Calu3 (cell line): ENCODE data around the gene ITGA11. TPM values are rescaled to one million over a fixed set of nuclear protein-coding genes. Genes with fewer than 3 reads are reported as not detected.
A peak's percentile ranks its signal among the peaks of the same experiment; 100 is the strongest.

Source experiments
- BruUV-seq: library from RNA; stranded (reverse); fragments of 400-500 nt; replicated peaks from 2 replicates; lab custom pipeline; 2021; lab: Mats Ljungman, UMichigan
- CTCF ChIA-PET: fragments of 300-600 bp; sonication (Branson Sonifier 250); formaldehyde crosslinking; loops from one replicate; lab custom pipeline; 2022; ENCODE audit warnings: antibody characterized with exemption; lab: Charles Lee
- DNase-seq: peaks from one replicate; pipeline ENCODE4 v3.0.0; 2022
- H3K27ac Mint-ChIP-seq: one replicate; pipeline ENCODE4 v1.8.0; 2022; ENCODE audit warnings: mixed read lengths; ENCODE audit not compliant: unreplicated experiment
- H3K27me3 Mint-ChIP-seq: one replicate; pipeline ENCODE4 v1.8.0; 2022; ENCODE audit warnings: mixed read lengths; ENCODE audit not compliant: unreplicated experiment
- H3K36me3 Mint-ChIP-seq: one replicate; pipeline ENCODE4 v1.8.0; 2022; ENCODE audit warnings: mild to moderate bottlenecking, moderate library complexity, mixed read lengths; ENCODE audit not compliant: insufficient read depth, unreplicated experiment
- H3K4me1 Mint-ChIP-seq: one replicate; pipeline ENCODE4 v1.8.0; 2022; ENCODE audit warnings: mild to moderate bottlenecking, low read depth, mixed read lengths; ENCODE audit not compliant: unreplicated experiment
- H3K4me3 Mint-ChIP-seq: one replicate; pipeline ENCODE4 v1.8.0; 2022; ENCODE audit warnings: mild to moderate bottlenecking, low read depth, moderate library complexity, mixed read lengths; ENCODE audit not compliant: unreplicated experiment
- H3K9me3 Mint-ChIP-seq: one replicate; pipeline ENCODE4 v1.8.0; 2022; ENCODE audit warnings: low read depth, mixed read lengths; ENCODE audit not compliant: unreplicated experiment
- CTCF ChIP-seq: fragments of 200-600 bp; IDR thresholded peaks from one replicate; pipeline ENCODE4 v1.8.0; 2022; ENCODE audit warnings: antibody characterized with exemption; ENCODE audit not compliant: unreplicated experiment
- intact Hi-C: fragments of 100-400 bp; cut with micrococcal nuclease; formaldehyde crosslinking; loops from one replicate; pipeline ENCODE4 v1.10.0; 2022; ENCODE audit not compliant: unreplicated experiment
- total RNA-seq: library from RNA; stranded (reverse); gene quantifications from 2 replicates; pipeline ENCODE4 v1.2.3, GENCODE V29; 2022

Gene ITGA11
- total RNA-seq, 1 experiment from 2014 or later, result not detected

GRCh38 chr15:68347392-68347791 is 84.6 kb downstream of the ITGA11 start:
- H3K4me1 Mint-ChIP-seq, result peaks cover 12% of the 10 kb centered on the region
- H3K27me3 Mint-ChIP-seq, result peaks cover 65% of the 10 kb centered on the region
- no peaks in the 10 kb centered on the region for H3K36me3 Mint-ChIP-seq
- H3K9me3 Mint-ChIP-seq, result no peaks in the 10 kb centered on the region
- no peak for TF ChIP-seq CTCF
- CTCF ChIA-PET, result interaction anchor here (1.1 to 1.2 kb wide), 2 partner anchors 13 to 81 kb away, joined by 3 to 4 read pairs; no protein-coding TSS in a partner anchor
- intact Hi-C loops, result no loop called here
- no peak overlapping the region for H3K27ac Mint-ChIP-seq
- no TSS peak for BruUV-seq
- no peak overlapping the region for H3K4me3 Mint-ChIP-seq
- DNase-seq, result no peak

- BruUV-seq, result no TSS peak
- intact Hi-C loops, result no loop called here
- DNase-seq, result peak; percentile 16
- Mint-ChIP-seq H3K27ac (no peak overlapping the region), H3K4me3 (no peak overlapping the region), H3K4me1 (peaks cover 12% of the 10 kb centered on the region), H3K27me3 (peaks cover 69% of the 10 kb centered on the region), H3K9me3 (no peaks in the 10 kb centered on the region), H3K36me3 (no peaks in the 10 kb centered on the region)
- TF ChIP-seq CTCF, result no peak
- CTCF ChIA-PET, result interaction anchor here (1.1 to 1.4 kb wide), 3 partner anchors 12 to 82 kb away, joined by 3 to 5 read pairs (median 4); no protein-coding TSS in a partner anchor
Observed at GRCh38 chr15:68346979-68347378, 85.0 kb downstream of the ITGA11 start.

GRCh38 chr15:68345481-68345880 is 86.5 kb downstream of the ITGA11 start:
- peaks cover 84% of the 10 kb centered on the region for H3K27me3 Mint-ChIP-seq
- no peak overlapping the region for H3K4me3 Mint-ChIP-seq
- H3K9me3 Mint-ChIP-seq, result no peaks in the 10 kb centered on the region

GRCh38 chr15:68344600-68344999 is 87.4 kb downstream of the ITGA11 start:
- intact Hi-C loops, result no loop called here
- Mint-ChIP-seq H3K27ac (no peak overlapping the region), H3K27me3 (peaks cover 93% of the 10 kb centered on the region), H3K36me3 (no peaks in the 10 kb centered on the region), H3K9me3 (no peaks in the 10 kb centered on the region), H3K4me1 (peaks cover 12% of the 10 kb centered on the region), H3K4me3 (no peak overlapping the region)
- BruUV-seq, result no TSS peak
- no peak for DNase-seq
- no peak for TF ChIP-seq CTCF
- CTCF ChIA-PET, result no interaction called here

More at GRCh38 chr15:68345481-68345880, 86.5 kb downstream of the ITGA11 start:
- Mint-ChIP-seq H3K36me3 (no peaks in the 10 kb centered on the region), H3K4me1 (peaks cover 12% of the 10 kb centered on the region), H3K27ac (no peak overlapping the region)
- CTCF ChIA-PET, result interaction anchor here (1.4 kb wide), 1 partner anchor 39 kb away, joined by 5 read pairs; no protein-coding TSS in a partner anchor
- no peak for DNase-seq
- intact Hi-C loops, result no loop called here
- TF ChIP-seq CTCF, result no peak
- no TSS peak for BruUV-seq
